HG03378 (cell line): Measurements from ENCODE around the gene LAMTOR5.
"Not testable (repeated sequence)": the region's sequence is repeated elsewhere in the genome, so short reads cannot be mapped to it uniquely, and the experiment has no call there.

ENCODE experiments used
- ATAC-seq: cut with Tn5 transposase; IDR thresholded peaks from one replicate; pipeline ENCODE4 v1.9.1; 2021; ENCODE audit warnings: mild to moderate bottlenecking, moderate library complexity; ENCODE audit not compliant: unreplicated experiment

LAMTOR5 gene

GRCh38 chr1:110407260-110408210, at the start of gene LAMTOR5:
LAMTOR5 (minus strand) TSS chr1:110407694; CDS start chr1:110407620, 74 bp downstream.
- ATAC-seq, result peak; percentile 80

GRCh38 chr1:110457206-110457605, 49.7 kb upstream of the LAMTOR5 start:
- no peak for ATAC-seq

DNA sequence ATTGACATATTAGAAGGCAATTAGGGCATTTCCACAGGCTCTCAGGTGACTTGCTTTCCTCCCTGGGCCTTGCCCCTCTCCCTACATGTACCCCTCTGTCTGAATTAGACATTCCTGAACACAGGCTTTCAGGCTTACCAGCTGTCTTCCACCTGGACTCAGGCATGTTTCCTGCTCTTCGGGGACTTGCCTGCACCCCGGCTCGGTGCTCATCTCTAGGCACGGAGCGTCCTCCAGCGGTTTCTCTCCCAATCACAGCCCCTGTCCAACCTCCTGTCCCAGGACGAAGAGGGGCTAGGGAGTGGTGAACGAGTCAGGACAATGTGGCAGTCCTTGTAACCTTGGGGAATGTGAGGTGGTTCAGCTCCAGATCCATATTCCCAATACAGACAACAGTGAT, 47.7 kb upstream of the LAMTOR5 start:
- no peak for ATAC-seq

- no peak for ATAC-seq
These were observed 46.8 kb upstream of the LAMTOR5 start for GRCh38 chr1:110454328-110454727.

GRCh38 chr1:110453829-110454228, 46.3 kb upstream of the LAMTOR5 start:
- no peak for ATAC-seq

DNA sequence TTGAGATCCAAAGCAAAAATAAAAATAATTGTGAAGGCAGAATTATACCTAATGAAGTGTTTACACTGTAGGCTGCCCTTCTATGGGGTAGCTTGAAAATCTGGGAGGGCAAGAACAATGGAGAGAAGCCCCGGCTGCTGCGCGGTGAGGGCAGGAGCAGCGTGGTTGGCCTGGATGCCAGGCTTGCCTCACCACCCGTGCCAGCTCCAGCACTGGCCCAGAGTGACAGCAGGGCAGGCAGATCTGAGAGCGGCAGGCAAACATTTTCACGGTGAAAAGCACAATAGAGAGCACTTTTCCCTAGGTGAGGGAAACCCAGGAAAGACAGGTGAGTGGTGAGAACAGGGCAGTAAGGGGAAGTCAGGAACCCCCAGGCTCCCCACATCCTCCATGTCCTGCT, 44.8 kb upstream of the LAMTOR5 start:
- no peak for ATAC-seq

DNA sequence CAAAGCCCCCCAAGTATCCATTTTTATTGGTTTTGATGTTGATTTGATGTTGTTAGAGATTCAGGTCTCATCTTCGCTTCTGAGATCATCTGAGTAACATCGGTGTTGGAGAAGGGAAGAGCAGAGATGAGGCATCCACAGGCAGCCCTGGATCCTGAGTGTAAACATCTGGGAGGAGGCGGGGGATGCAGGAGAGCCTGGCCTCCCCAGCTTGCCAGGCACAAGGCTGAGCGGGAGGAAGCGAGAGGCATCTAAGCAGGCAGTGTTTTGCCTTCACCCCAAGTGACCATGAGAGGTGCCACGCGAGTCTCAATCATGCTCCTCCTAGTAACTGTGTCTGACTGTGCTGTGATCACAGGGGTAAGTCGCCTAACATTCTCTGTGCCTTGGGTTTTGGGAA, 43.4 kb upstream of the LAMTOR5 start, which contains the start of gene PROK1:
TSS of gene PROK1 (plus strand) at position 221 of the 400 bp plus-strand sequence. CDS start at position 289, 68 bp downstream.
- no peak for ATAC-seq

DNA sequence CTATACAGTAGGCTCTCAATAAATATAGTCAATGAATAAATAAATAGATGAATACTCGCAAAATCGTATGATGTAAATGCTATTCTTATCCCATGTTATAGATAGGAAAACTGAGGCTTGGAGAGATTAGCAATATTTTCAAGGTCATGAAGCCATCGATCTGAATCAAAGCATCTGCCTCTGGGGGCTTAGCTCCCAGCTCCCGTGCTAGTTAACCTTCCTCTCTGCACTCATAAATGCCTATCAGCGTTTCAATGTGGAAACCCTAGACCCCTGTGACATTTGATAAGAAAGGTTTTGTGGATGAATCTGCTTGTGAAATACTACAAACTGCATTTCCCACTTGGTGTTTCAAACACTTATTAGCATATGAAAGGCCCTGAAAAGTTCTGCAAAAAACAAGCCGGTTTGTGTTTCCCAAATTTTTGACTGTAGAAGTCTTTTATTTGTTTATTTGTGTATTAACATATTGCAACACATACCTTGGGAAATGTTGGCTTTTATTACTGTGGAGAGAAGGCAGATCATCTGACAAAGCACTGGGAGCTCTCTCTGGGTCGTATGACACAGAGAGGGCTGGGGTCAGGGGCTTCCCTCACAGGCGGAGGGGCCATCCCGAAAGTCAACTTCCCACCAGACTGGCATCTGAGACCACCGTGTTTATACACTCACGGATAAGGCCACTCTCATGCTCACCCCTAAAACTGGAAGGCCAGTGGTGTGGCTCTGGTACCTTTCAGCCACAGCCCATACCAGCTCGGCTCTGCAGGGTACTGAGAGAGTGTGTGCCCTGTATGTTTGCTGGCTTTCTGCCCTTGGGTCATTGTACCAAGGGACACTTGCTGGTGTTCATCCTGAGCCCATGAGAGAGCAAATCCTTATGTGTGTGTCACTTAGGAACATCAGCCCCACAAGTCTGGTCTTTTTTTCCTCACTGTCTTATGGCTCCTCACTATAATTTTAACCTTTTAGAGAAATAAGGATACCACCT, 42.5 kb upstream of the LAMTOR5 start:
- ATAC-seq, result no peak

DNA sequence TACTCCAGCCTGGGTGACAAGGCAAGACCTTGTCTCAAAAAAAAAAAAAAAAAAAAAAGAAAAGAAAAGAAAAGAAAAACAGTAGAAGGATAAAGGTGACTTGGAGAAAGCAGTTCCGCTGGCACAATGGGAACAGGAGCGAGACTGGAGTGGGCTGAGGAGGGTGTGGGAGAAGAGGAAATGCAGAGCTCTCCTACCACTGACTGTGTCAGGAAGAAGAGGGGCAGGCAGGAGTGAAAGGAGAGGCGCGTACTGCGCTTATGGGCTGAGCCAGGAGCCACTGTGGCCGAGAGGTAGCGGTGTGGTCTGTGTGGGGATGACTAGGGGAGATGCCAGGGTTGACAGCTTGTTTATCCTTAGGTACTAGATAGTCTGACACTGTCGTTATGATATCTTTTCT, 37.1 kb upstream of the LAMTOR5 start:
- ATAC-seq, result no peak

GRCh38 chr1:110443451-110443850, 36.0 kb upstream of the LAMTOR5 start:
- no peak for ATAC-seq

DNA sequence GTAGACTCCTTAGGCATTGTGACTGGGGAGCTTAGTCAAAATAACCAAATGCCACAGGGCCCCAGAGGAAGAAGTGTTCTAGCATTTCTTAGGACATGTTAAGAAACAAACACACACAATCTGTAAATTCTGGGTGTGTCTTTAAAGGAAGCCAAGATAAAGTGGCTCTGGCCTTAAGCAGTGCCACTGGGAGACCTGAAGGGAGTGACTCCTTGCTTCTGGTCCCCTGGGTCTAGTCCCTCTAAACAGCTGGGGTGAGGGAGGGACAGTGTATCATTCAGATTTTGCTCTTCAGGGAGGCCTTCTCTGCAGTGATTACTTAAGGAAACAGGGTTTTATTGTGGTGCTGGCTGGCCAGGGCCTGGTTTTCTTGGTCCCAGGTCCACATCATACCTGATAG, 34.4 kb upstream of the LAMTOR5 start:
- no peak for ATAC-seq

GRCh38 chr1:110440877-110441276, 33.4 kb upstream of the LAMTOR5 start:
- no peak for ATAC-seq

- ATAC-seq, result not testable (repeated sequence)
These were observed 32.4 kb upstream of the LAMTOR5 start for GRCh38 chr1:110439873-110440272.

DNA sequence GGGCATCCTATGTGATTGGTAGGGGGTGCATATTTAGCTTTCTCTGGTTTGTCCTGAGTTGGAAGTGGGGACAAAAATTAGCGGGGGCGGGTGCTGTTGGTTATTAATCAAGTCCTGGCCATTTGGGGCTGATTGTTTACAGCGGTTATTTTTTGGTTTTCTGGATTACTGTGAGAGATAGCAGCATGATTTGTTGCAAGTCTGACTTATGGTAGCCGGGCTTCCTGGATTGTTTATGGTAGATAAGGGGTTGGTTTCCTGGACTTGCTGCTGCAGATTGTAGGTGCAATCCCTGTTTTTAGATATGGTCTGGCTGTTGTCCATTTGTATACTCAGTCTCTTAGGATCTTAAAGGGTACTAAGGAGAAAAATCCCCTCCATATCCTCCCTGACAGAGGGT, 31.4 kb upstream of the LAMTOR5 start:
- ATAC-seq, result no peak

DNA sequence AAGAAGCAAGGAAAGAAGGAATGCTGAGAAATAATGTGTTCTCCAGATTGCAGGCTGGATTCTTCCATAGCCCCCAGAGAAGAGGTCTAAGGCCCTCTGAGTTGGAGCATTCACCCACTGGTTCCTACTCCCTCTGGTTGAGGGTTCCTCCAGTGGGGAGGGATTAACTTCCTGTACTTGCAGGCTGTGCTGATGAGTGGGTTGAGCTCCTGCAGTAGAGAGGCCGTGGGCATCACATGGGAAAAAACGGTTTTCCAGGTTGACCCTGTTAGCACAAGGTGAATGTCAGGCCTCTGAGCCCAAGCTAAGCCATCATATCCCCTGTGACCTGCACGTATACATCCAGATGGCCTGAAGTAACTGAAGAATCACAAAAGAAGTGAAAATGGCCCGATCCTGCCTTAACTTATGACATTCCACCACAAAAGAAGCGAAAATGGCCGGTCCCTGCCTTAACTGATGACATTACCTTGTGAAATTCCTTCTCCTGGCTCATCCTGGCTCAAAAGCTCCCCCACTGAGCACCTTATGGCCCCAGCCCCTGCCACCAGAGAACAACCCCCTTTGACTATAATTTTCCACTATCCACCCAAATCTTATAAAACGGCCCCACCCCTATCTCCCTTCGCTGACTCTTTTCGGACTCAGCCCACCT, 30.3 kb upstream of the LAMTOR5 start:
- not testable (repeated sequence) for ATAC-seq

GRCh38 chr1:110436635-110437034, 29.1 kb upstream of the LAMTOR5 start:
- no peak for ATAC-seq

GRCh38 chr1:110434946-110435345, 27.5 kb upstream of the LAMTOR5 start:
- no peak for ATAC-seq

DNA sequence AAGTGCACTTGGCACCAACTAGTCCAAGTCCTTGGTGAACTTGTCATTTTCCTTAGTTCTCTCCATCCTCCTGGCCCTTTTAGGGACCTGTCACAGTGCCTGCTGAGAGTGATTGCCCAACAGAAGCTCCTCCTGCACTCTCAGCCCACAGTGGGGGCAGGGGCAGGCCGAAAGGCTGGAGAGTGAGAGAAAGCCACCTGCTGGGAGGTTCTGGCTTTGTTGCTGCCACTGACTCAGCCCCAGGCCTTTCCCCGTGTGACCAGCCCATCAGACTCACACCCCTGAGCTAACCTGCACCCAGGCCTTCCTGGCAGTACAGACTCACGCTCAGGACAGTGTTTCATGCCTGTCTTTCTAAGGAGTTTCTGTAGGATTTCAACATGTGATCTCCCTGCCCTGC, 26.3 kb upstream of the LAMTOR5 start:
- ATAC-seq, result no peak

DNA sequence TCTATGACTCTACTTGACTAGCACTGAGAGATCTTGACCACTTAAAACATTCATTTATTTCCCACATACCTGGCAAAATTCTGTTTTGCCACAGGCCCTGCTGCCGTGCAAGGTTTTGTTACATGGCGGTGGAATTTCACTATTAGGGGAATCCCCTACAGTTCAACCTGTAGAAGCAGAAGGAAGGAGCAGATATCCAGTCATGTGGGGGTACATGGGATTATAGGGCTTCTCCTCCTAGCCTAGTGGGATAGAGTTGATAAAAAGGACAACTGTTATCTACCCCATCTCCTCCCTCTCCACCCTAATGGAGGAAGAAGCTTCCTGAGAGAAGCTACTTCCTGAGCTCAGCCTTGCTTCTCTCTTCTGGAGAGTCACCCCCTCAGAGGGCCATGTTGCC, 25.7 kb upstream of the LAMTOR5 start:
- no peak for ATAC-seq

- no peak for ATAC-seq
These were observed 23.4 kb upstream of the LAMTOR5 start for GRCh38 chr1:110430901-110431300.

DNA sequence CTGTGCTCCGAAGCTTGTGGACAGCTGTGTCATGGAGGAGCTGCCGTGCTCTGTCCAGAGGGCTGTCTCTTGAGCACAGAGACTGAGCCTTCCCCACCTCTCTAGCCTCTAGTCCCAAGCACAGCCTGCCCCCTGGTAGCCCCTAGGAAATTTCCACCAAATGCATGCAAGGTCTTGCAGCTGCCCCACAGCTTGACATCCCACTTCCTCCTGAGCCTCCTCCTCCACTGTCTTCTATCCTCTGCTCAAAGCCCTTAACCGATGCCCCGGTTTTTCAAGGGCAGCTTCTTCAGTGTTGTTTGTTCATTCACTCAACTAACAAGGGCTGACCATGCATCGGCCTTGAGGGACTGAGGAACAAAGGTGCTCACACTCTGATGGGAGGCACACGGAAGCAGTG, 22.9 kb upstream of the LAMTOR5 start:
- no peak for ATAC-seq
